ENCODE results near the gene WDR64. TPM values are rescaled to one million over a fixed set of nuclear protein-coding genes. Genes with fewer than 3 reads are reported as not detected.

WDR64 gene
- total RNA-seq, 1 donor from 2014 or later, result 0.07 TPM

- TF ChIP-seq, protein P1, sequence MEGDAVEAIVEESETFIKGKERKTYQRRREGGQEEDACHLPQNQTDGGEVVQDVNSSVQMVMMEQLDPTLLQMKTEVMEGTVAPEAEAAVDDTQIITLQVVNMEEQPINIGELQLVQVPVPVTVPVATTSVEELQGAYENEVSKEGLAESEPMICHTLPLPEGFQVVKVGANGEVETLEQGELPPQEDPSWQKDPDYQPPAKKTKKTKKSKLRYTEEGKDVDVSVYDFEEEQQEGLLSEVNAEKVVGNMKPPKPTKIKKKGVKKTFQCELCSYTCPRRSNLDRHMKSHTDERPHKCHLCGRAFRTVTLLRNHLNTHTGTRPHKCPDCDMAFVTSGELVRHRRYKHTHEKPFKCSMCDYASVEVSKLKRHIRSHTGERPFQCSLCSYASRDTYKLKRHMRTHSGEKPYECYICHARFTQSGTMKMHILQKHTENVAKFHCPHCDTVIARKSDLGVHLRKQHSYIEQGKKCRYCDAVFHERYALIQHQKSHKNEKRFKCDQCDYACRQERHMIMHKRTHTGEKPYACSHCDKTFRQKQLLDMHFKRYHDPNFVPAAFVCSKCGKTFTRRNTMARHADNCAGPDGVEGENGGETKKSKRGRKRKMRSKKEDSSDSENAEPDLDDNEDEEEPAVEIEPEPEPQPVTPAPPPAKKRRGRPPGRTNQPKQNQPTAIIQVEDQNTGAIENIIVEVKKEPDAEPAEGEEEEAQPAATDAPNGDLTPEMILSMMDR (IDR thresholded peaks at IDR 0.05; ENCODE audit: unreplicated experiment), result no peak
- H3K4me1 Mint-ChIP-seq (ENCODE audit: low read depth), result no peaks in the 10 kb centered on the region
- no peak overlapping the region for H3K27ac Mint-ChIP-seq
- H3K9me3 Mint-ChIP-seq (ENCODE audit: low read depth), result no peaks in the 10 kb centered on the region
- H3K36me3 Mint-ChIP-seq (ENCODE audit: insufficient read depth), result no peaks in the 10 kb centered on the region
- no peak for DNase-seq (ENCODE audit: low spot score, unreplicated experiment)
- peaks cover 71% of the 10 kb centered on the region for H3K27me3 Mint-ChIP-seq
- H3K4me3 Mint-ChIP-seq (ENCODE audit: low read depth), result no peak overlapping the region
These were observed 86.4 kb downstream of the WDR64 start for GRCh38 chr1:241738284-241739078.

GRCh38 chr1:241742084-241742483, 90.0 kb downstream of the WDR64 start:
- H3K9me3 Mint-ChIP-seq (ENCODE audit: low read depth), result no peaks in the 10 kb centered on the region
- no peaks in the 10 kb centered on the region for H3K36me3 Mint-ChIP-seq (ENCODE audit: insufficient read depth)
- H3K4me1 Mint-ChIP-seq (ENCODE audit: low read depth), result no peaks in the 10 kb centered on the region
- peaks cover 57% of the 10 kb centered on the region for H3K27me3 Mint-ChIP-seq
- TF ChIP-seq, protein P1 (IDR thresholded peaks at IDR 0.05; ENCODE audit: unreplicated experiment), result no peak
- no peak overlapping the region for H3K4me3 Mint-ChIP-seq (ENCODE audit: low read depth)
- DNase-seq (ENCODE audit: low spot score, unreplicated experiment), result no peak
- no peak overlapping the region for H3K27ac Mint-ChIP-seq

- H3K27ac Mint-ChIP-seq, result no peak overlapping the region
- DNase-seq (ENCODE audit: low spot score, unreplicated experiment), result no peak
- H3K4me3 Mint-ChIP-seq (ENCODE audit: low read depth), result no peak overlapping the region
- no peaks in the 10 kb centered on the region for H3K9me3 Mint-ChIP-seq (ENCODE audit: low read depth)
- H3K4me1 Mint-ChIP-seq (ENCODE audit: low read depth), result no peaks in the 10 kb centered on the region
- TF ChIP-seq, protein P1 (IDR thresholded peaks at IDR 0.05; ENCODE audit: unreplicated experiment), result no peak
- peaks cover 39% of the 10 kb centered on the region for H3K27me3 Mint-ChIP-seq
- H3K36me3 Mint-ChIP-seq (ENCODE audit: insufficient read depth), result no peaks in the 10 kb centered on the region
These were observed 92.5 kb downstream of the WDR64 start for GRCh38 chr1:241744591-241744990.

GRCh38 chr1:241747992-241748391, 95.9 kb downstream of the WDR64 start:
- H3K27me3 Mint-ChIP-seq, result peaks cover 23% of the 10 kb centered on the region
- H3K9me3 Mint-ChIP-seq (ENCODE audit: low read depth), result no peaks in the 10 kb centered on the region
- no peak overlapping the region for H3K27ac Mint-ChIP-seq
- TF ChIP-seq, protein P1 (IDR thresholded peaks at IDR 0.05; ENCODE audit: unreplicated experiment), result no peak
- no peaks in the 10 kb centered on the region for H3K36me3 Mint-ChIP-seq (ENCODE audit: insufficient read depth)
- H3K4me3 Mint-ChIP-seq (ENCODE audit: low read depth), result no peak overlapping the region
- DNase-seq (ENCODE audit: low spot score, unreplicated experiment), result no peak
- no peaks in the 10 kb centered on the region for H3K4me1 Mint-ChIP-seq (ENCODE audit: low read depth)

GRCh38 chr1:241749041-241749944, 97.2 kb downstream of the WDR64 start:
- Mint-ChIP-seq H3K9me3 (ENCODE audit: low read depth) (no peaks in the 10 kb centered on the region), H3K36me3 (ENCODE audit: insufficient read depth) (no peaks in the 10 kb centered on the region), H3K4me1 (ENCODE audit: low read depth) (no peaks in the 10 kb centered on the region), H3K4me3 (ENCODE audit: low read depth) (no peak overlapping the region), H3K27me3 (peaks cover 10% of the 10 kb centered on the region), H3K27ac (no peak overlapping the region)
- DNase-seq (ENCODE audit: low spot score, unreplicated experiment), result no peak
- TF ChIP-seq, protein P1 (IDR thresholded peaks at IDR 0.05; ENCODE audit: unreplicated experiment), result no peak

All from progenitor cell of endocrine pancreas (in vitro differentiated cells).